T-helper 1 cell (primary cell): ENCODE measurements around the gene LMNA.
"Not testable (repeated sequence)": the region's sequence is repeated elsewhere in the genome, so short reads cannot be mapped to it uniquely, and the experiment has no call there.

Source experiments
- DNase-seq, 5 donors: peaks; one replicate each; pipeline ENCODE4 v3.0.0-alpha.2; 2012 to 2020

Gene LMNA

DNA sequence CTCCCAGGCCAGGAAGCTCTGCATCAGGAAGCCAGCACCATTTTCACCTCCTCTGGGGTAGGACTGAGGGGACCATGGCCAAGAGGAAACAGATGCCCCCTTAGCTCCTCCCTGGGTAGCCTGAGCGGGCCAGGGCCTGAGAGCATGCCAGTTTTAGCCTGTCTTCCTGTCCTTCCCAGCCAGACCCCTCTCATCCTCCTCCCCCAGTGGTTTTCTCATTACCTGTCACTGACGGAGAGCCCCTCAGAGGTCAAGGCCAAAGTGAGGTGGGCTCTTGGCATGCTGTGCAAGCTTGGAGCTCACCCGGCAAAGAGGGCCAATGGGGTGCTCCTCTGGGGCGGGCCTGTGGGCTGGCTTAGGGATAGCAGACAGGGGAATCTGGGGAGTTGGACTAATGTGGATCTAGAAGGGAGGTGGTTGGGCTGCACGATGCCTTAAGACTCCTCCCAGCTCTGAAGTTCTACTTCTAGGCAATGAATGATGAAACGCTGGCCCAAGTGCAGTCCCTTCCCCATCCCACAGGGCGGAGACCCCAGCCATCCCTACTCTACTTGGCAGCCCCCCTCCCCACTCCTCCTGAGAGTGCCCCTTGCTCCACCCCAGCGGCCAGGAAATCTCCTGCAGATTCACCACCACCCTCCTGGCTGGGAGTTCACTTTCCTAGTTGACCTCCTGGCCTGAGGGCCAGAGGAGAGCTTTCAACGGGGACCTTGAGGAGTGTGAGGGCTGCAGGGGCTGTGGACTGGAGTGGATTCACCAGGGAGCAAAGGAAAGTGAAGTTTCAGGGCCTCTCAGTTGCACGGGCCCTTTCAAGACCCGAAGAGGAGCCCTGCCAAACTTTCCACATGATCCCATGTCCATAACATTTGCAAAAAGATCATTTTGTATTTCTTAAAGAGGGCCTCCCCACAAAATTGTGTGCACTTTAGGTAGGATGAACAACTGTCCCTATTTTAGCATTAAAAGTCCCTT is 9.4 kb upstream of the LMNA start:
- no peak for DNase-seq

DNA sequence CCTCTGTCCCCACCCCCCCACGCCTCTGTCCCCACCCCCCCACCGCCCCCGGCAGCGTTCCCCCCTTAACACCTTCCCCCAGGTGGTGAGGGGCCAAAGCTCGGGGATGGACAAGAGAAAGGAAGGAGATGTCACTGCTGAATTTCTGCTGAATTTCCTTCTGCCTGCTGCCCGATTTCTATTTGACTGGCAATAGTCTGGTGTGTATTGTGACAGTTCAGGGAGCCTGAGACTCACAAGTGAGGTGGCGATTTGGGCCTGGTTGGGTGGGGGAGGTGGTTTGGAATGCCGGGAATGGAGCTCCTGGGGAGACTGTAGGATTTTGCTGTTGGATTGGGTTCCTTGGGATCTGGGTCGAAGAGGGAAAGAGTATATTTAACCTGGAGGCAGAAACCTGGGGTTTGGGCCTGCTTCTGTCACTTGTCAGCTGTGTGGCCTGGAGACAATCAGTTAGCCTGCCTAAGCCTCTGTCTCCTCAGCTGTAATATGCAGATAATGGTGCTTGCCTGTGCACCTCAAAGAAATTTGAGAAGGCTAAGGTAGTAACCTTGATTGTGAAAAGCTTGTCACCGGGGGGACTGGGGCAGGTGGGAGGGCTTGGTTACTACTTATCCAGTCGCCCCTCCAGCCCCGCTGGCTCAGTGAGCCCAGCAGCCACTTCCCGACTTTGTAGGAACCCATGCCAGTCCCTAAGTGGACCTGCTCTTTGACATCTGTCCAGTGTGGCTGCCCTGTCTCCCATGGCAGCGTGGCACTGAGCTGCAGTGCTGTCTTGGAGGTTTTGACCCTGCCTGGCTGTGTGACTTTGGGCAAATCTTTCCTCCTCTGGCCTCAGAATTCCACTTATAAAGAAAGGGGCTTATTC is 7.7 kb upstream of the LMNA start:
- DNase-seq, result no peak

DNA sequence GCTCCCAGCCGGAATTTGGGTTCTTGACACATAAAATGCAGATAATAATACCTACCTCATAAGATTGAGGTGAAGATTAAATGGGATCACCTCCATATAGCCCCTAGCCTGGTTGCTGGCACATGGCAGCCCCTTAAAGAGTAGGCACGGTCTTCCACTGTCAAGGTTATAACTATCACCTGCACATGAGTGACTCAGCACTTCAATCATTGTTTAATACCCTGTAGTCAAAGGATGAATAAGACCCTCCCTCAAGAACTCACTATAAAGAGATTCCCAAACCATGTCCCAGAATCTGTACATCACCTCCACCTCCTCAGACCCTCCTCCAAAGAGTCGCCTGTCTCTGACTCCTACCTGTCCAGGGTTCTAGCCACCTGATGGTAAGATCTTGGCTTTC is 6.5 kb upstream of the LMNA start:
- no peak for DNase-seq

DNA sequence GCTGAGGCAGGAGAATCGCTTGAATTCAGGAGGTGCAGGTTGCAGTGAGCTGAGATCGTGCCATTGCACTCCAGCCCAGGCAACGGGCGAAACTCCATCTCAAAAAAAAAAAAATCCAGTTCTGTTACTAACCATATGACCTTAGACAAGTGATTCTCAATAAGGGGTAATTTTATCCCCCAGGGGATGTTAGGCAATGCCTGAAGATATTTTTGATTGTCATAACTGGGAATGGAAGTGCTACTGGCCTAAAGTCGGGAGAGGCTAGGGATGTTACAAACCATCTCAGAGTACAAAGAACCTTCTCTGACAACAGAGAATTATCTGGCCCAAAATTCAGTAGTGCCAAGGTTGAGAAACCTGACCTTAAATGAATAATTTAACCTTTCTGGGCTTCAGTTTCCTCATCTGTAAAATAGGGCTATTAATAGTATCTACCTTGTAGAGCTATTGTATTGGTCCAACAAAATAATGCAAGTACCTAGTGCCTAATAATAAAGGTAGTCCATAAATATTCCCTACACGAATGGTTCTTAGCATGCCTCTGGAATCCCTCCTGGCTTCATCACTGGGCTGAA is 5.8 kb upstream of the LMNA start:
- no peak for DNase-seq

DNA sequence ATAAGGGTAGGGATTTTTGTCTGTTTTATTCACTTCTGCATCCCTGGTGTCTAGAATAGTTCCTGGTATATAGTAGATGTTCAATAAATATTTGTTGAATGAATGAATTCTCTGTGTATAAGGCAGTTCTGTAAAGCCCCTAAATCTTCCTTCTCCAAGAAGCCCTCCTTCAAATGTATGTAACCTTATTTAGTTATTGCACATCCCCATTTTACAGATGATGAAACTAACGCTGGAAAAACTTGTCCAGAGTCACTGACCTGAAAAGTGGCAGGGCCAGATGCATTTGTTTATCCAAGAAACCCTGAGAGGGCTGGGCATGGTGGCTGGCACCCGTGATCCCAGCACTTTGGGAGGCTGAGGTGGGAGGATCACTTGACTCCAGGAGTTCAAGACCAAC is 4.3 kb upstream of the LMNA start:
- DNase-seq, result no peak

DNA sequence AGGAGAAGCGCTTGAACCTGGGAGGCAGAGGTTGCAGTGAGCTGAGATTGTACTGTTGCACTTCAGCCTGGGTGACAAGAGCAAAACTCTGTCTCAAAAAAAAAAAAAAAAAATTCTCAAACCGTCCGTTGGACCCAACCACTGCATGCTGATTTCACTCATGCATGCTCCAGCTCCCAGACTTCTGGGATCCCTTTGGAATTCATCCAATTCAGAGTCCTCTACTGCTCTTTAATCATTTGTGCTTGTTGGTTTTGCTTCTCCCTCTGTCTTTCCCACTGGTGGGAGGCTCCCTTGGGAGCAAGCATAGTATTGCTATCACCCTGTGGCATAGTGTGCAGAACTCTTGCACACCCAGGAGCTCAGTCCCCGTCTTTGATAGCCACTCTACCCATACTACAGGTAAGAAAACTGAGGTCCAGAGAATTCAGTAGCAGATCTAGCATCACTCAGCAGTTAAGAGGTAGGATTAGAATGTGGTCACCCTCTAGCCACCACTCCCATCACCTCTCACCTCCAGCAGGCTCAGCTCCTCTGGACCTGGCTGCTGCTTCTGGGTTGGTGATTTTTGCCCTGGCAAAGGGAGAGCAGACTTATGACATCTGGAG is 3.1 kb upstream of the LMNA start:
- DNase-seq, result no peak

DNA sequence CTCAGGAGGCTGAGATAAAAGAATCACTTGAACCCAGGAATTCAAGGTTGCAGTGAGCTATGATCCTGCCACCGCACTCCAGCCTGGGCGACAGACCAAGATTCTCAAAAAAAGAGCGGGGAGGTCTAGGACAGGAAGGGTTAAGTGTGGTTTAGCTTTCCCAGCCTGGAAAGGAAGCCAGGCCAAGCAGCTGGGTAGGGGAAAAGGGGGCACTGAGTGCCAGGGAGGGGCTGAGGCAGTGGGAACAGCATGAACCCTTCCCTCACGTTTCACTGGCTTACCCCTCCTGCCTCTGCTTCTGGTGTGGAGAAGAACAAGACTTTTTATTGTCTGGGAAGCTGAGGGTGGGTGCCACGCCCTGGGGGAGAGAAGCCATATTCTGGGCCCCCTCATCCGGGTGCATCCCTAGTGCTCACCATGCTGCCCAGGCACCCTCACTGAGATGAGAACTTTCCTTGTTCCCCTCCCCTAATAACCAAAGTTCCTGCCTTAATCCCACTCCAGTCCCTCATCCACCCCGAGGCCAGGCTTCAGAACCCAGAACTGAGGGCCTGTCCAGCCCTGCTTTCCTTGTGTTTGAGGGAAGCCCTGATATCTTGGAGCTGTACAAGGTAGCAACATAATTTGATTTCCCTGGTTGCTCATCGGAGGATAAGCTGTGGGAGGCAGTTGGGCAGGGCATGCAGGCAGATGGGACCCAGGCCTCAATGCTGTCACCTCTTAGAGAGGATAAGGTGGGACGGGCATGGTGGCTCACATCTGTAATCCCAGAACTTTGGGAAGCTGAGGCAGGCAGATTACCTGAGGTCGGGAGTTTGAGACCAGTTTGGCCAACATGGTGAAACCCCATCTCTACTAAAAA is 2.0 kb upstream of the LMNA start:
- no peak for DNase-seq

DNA sequence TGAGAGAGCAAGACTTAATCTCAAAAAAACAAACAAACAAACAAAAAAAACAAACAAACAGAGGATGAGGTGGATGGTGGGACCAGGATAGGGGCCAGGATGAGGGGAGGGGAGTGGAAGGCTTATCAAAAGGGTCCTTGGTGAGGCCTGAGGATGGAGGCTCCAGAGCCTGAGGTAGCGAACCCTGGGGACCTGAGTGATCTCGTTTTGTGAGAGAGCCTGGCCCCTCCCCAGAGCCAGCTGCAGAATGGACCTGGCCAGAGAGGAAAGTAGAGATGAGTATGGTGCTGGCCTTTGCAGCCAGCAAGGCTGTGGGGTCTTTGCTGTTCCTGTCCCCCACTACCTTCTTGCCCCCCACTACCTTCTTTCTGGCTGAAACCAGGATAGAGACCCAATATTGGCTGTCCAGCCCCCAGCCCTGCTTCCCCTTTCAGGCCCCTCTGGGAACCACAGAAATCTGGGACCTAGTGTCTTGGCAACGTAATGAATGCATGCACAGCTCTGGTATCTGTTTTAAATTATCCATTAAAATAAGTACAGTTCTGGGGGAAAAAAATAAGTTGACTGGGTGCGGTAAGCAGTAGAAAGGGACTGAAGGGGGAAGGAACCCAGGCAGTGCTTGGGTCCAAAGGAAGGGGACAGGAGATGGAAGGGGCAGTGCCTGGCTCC is 1.1 kb upstream of the LMNA start:
- no peak for DNase-seq

DNA sequence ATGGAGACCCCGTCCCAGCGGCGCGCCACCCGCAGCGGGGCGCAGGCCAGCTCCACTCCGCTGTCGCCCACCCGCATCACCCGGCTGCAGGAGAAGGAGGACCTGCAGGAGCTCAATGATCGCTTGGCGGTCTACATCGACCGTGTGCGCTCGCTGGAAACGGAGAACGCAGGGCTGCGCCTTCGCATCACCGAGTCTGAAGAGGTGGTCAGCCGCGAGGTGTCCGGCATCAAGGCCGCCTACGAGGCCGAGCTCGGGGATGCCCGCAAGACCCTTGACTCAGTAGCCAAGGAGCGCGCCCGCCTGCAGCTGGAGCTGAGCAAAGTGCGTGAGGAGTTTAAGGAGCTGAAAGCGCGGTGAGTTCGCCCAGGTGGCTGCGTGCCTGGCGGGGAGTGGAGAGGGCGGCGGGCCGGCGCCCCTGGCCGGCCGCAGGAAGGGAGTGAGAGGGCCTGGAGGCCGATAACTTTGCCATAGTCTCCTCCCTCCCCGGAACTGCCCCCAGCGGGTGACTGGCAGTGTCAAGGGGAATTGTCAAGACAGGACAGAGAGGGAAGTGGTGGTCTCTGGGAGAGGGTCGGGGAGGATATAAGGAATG is 505 bp downstream of the LMNA start:
- no peak for DNase-seq

DNA sequence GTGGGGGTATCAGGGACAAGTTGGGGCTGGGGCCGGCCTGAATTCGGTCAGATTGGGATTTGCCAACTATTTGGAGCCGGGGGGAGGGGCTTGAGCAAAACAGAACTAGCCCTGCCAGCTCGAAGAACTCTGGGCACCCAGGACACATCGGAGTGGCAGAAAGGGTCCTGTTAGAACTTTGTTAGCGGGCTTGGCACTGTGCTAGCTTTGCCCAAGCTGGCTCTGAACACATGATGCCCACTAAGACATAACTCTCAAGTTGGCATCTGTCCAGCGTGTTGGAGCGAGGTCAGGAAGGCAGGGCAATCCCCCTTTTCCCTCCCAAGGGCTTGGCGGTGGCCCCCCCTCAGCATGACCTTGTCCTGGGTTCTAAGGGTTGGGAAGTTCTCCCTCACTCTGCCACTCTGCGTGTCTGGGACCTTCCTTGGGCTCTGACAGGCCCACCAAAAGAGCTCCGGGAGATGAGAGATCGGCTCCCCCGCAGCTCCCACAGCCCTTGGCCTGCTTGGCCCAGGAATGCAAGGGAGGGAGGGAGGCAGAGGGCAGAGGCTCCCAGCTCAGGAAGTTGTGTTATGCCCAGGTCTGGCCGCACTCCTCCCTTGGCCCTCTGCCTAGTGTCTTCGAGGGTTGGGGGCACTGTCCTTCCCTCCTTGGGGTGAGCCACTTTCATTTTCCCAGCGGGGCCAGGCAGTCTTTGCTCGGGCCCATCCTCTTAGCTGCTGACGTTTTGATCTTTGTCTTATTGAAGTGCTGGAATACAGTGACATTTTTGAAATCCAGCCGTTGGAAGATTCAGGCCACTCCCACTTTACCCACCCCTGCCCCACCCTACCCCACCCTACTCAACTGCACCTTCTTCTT is 1.2 kb downstream of the LMNA start:
- DNase-seq, result no peak

DNA sequence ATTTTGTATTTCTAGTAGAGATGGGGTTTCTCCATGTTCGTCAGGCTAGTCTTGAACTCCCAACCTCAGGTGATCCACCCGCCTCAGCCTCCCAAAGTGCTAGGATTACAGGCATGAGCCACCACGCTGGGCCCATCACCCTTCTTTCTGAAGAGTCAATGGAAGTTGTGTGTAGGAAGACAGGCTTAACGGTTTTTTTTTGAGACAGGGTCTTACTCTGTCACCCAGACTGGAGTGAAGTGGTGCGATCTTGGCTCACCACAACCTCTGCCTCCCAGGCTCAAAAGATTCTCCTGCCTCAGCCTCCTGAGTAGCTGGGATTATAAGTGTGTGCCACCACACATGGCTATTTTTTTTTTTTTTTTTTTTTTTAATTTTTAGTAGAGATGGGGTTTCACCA is 2.2 kb downstream of the LMNA start:
- DNase-seq, result not testable (repeated sequence)

DNA sequence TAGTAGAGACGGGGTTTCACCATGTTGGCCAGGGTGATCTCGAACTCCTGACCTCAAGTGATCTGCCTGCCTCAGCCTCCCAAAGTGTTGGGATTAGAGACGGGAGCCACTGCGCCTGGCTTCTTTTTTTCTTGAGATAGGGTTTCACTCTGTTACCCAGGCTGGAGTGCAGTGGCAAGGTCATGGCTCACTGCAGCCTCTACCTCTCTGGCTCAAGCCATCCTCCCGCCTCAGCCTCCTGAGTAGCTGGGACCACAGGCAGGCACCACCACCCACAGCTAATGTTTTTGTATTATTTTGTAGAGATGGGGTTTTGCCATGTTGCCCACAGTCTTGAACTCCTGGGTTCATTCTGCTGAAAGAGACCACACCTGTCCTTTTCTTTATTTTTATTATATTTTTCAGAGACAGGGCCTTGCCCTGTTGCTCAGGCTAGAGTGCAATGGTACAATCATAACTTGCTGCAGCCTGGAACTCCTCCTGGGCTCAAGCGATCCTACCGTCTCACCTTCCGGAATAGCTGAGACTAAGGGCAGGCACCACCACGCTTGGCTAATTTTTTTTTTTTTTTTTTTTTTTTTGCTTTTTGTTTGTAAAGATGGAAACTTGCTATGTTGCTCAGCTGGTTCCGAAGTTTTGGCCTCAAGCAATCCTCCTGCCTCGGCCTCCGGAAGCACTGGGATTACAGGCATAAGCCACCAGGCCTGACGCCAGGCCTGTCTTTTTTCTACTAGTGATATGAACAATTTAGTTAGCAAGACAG is 3.1 kb downstream of the LMNA start:
- no peak for DNase-seq

DNA sequence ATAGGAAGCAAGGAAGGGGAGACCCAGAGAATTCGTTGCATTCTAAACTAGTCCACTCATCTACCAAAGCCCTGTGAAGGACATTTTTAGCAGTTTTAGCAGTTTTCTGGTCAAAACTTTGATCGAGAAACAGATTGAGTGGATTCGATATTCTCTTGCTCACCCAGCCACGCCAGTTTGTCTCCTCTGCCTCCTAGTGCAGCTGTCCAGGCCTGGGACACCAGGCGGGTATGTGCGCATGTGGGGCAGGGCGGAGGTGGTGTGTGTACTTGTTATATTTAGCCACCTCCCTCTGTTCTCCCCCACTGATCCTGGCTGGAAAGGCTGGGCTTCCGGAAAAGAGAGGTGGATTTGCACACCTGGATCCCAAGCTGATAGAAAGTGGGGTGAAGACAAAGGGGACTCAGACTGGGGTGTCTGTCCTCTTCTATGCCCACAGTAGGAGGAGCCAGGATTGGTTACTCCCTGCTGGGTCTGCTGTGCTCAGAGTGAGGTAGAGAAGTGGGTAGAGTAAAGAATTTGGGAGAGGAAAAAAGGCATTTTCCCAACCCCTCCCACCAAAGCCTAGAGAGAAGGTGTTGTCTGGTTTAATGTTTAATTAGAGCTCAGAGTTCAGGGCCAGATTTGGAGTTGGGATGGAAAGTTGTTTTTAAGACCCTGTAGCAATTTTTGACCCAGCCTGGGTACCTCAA is 3.8 kb downstream of the LMNA start:
- no peak for DNase-seq

DNA sequence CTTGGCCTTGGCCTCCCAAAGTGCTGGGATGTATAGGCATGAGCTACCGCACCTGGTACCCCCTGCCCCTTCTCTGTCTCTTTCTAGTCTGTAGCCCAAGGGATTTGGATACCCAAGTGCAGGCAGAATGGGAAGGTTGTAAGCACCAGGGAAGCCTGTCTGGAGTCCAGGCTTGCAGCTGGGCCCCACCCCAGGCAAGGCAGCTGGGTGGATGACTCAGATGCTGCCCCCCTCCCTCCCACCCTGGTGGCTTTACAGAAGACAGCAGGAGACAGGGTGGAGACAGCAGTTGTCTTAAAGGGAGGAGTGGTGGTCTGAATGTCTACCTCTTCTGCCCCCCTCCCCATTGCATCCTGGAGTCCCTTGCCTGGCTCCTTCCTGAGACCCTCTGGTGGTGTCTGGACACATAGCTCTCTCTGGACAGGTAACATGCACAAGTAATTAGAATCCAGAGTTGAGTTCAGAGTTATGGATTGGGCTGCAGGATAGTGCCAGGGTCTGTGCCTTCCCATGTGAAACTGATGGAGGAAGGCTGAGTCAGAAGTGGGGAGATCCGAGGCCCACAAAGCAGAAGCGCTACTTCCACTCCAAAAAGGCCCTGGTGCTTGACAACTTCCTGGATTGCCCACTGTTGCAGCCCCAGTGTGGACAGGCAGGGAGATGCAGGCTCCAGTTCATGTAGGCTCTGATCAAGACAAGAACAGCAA is 5.1 kb downstream of the LMNA start:
- peak in 2 of 5 donors; percentile 26 to 29 for DNase-seq

DNA sequence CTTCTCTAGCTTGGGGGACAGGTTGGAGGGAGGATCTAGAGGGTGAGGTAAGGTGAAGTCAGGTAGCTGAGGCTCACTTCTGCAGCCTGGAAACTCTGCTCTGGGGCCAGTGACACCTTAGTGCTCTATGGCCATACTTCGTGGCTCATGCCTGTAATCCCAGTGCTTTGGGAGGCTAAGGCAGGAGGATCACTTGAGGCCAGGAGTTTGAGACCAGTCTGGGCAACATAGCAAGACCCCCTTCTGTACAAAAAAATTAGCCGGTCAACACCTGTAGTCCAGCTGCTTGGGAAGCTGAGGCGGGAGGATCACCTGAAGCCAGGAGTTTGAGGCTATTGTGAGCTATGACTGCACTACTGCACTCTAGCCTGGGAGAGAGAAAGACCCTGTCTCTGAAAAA is 5.8 kb downstream of the LMNA start:
- no peak for DNase-seq

DNA sequence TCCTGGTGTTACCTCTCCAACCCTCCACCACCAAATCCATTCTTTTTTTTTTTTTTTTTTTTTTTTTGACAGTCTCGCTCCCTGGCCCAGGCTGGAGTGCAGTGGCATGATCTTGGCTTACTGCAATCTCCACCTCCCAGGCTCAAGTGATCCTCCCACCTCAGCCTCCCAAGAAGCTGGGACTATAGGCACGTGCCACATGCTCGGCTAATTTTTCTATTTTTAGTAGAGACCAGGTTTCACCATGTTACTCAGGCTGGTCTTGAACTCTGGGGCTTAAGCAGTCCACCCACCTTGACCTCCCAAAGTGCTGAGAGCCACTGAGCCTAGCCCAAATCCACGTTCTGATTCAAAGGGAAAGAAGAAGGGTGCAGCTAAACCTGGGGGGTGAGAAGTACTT is 6.5 kb downstream of the LMNA start:
- DNase-seq, result not testable (repeated sequence)

DNA sequence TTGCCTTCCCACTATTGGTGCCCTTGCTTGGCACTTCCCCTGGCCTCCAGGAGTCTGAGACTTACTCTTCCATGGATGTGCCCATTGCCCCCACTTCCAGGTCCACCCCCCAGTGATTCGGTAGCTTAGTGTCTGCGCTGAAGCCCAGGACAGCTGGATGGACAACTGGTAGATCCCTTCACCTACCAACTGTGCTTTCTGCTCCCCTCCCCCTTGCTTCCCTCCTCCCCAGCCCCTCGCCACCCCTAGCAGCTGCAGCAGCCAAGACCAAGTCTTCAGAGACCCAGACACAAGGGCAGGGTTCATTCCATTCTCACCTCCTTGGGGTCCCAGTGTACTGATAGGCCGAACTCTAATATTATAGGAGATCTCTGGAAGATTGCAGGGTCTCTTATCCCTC is 6.9 kb downstream of the LMNA start:
- no peak for DNase-seq

DNA sequence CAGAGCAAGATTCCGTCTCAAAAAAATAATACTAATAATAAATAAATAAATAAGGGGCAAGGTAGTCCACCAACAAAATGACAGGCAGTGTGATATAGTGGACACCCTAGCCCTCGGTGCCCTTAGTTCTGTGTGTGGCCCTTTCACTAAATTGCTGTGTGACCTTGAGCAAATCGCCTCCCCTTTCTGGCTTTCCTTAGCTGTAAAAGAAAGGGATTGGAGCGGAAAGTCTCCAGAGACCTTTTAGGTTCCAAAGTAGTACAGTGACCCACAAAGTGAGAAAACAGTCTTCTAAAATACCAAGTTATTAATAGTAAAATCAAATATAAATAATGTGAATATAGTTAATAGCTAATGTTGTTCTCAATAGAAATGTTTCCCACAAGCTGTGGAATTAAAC is 7.6 kb downstream of the LMNA start:
- no peak for DNase-seq
